Endometrial microvascular endothelial cells (primary cell): Measurements from ENCODE around the gene ATP5F1C. TPM values are rescaled to one million over a fixed set of nuclear protein-coding genes. Genes with fewer than 3 reads are reported as not detected.
"Not testable (repeated sequence)": the region's sequence is repeated elsewhere in the genome, so short reads cannot be mapped to it uniquely, and the experiment has no call there.

ENCODE experiments used
- in situ Hi-C: cut with HindIII; loops from 2 replicates; pipeline ENCODE4 v1.10.0; 2017; ENCODE audit warnings: low sequenced_read_pairs, low pct_unique_long_range_greater_than_20kb; ENCODE audit errors: inconsistent ontology term
- total RNA-seq: library from RNA; depleted of rRNA; stranded (reverse); fragments of >200 nt; gene quantifications from one replicate; pipeline ENCODE4 v1.2.3, GENCODE V29; 2015; ENCODE audit errors: inconsistent ontology term

Gene ATP5F1C
- total RNA-seq: 515 TPM

DNA sequence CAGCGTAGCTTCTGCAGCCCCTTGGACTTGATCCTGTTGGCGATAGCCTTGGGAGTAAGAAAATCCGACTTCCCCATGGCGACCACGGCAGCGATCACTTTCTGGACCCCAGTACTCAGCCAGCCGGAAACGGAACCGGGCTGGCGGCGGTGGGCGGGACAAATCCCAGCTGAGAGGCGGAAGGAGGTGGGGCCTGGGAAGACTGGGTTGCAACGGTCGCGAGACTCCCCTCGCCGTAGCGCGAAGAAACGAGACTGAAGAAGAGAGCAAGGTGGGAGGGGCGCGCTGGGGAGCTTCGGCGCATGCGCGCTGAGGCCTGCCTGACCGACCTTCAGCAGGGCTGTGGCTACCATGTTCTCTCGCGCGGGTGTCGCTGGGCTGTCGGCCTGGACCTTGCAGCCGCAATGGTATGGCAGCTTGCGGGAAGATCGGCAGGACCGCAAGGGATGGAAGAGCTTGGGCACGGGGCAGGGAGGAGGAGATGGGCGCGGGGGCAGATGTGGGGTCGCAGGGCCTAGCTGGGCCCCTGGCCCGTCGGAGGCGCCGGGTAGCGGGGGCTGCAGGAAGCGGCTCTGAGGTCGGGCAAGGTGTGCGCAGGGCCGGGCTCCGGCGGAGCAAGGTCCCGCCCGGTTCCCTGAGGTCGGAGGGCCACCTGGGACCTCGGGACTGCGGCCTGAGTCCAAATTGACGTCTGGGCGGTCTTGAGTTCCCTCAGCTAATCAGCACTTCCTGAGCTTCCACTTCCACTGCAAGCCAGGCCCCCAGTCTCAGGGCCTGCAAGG, at the start of gene ATP5F1C, which contains the start of gene KIN:
Gene ATP5F1C (plus strand): TSS at position 321 of the 782 bp plus-strand sequence. CDS start 31 bp downstream, at position 352.
Gene KIN (minus strand): TSS at position 137 of the 782 bp plus-strand sequence. CDS start 60 bp downstream, at position 77.
- in situ Hi-C loops: no loop called here

DNA sequence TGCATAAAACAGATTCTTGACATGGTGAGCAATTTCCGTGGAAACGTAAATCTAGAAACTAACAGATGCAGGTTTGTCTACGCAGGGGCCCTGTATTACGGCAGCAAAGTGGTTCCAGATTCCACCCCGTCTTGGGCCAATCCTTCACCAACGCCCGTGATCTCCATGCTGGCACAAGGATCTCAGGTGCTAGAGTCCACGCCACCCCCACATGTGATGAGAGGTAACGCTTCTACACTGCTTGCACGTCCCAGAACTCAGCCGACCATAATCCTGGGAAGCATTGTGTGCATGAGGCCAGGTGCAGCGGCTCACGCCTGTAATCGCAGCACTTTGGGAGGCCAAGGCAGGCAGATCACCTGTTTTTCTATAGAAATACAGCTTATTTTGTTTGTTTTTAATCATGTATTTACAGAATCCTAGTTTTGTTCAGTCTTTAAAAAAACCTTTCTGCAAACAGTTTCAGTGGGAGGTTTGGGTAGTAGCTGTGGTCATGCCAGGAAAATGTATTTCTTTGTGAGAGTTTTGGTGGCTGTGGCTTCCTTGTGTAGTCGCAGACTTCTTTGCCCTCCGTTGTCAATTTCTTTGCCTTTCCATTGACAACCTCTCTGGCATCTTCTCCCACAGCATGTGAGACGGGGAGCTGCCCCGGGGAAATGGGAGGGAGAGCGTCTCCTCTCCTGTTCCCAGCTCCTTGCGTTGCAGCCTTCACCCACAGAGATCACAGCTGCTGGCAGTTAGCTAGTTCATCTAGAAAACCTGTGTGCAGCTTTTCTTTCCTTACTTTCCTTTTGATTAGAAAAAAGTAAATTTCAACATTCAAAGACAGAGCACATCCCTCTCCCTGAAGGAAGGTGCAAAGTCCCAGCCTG, 49.2 kb upstream of the ATP5F1C start:
- in situ Hi-C loops: no loop called here

GRCh38 chr10:7744307-7744706, 43.7 kb upstream of the ATP5F1C start:
- in situ Hi-C loops: no loop called here

- in situ Hi-C loops: not testable (repeated sequence)
These were observed 39.3 kb upstream of the ATP5F1C start for GRCh38 chr10:7748637-7749036.

DNA sequence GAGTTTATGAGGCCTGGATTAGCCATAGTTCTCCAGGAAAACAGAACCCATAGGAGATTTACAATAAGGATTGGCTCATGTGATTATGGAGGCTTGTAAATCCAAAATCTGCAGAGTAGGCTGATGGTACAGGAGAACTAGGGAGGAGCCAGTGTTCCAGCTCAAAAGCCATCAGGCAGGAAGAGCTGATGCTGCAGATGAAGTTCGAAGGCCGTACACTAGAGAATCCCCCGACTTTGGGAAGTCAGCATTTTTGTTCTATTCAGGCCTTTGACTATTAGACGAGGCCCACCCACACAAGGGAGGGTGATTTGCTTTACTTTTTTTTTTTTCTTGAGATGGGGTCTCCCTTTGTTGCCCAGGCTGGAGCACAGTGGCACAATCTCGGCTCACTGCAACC, 37.8 kb upstream of the ATP5F1C start:
- in situ Hi-C loops: no loop called here

DNA sequence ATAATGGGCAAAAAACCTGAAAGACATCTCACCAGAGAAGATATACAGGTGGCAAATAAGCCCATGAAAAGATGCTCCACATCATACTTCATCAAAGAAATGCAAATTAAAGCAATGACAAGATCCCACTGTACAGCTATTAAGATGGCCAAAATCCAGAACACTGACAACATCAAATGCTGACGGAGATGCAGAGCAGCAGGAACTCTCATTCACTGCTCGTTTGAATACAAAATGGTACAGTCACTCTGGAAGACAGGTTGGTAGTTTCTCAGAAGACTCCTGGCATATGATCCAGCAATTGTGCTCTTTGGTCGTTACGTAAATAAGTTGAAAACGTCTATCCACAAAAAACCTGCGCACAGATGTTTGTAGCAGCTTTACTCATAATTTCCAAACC, 35.7 kb upstream of the ATP5F1C start:
- in situ Hi-C loops: no loop called here

DNA sequence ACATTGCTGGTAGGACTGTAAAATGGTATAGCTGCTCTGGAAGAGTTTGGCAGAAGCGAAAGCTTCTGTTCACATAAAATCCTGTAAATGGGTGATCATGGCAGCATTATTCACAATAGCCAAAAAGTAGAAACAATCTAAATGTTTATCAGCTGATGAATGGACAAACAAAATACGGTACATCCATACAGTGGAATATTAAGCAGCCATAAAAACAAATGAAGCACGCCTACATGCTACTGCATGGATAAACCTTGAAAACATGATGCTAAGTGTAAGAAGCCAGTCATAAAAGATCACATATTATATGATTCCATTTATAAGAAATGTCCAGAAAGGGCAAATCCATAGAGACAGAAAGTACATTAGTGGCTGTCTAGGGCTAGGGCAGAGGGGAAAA, 32.9 kb upstream of the ATP5F1C start:
- in situ Hi-C loops: no loop called here

GRCh38 chr10:7756360-7756992, 31.5 kb upstream of the ATP5F1C start:
- in situ Hi-C loops: no loop called here

- in situ Hi-C loops: no loop called here
These were observed 24.0 kb upstream of the ATP5F1C start for GRCh38 chr10:7763929-7764328.

GRCh38 chr10:7766241-7766640, 21.7 kb upstream of the ATP5F1C start:
- in situ Hi-C loops: no loop called here

DNA sequence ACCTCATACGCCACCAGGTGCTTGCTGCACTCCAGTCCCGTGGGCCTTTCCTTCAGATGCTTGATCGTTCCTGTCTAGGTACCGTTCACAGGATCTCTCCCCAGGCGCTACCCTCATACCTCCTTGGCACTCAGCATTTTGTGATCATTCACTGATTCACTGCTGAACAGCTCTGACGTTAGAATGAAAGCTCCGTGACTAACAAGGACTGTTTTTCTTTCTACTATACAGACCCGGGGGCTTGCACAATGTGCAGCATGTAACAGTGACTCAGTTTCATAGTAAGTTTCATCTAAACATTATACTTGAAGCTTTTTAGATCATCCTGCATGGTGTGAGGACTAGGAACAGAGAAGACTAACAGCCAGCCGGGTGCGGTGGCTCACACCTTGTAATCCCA, 20.8 kb upstream of the ATP5F1C start:
- in situ Hi-C loops: no loop called here

- in situ Hi-C loops: no loop called here
These were observed 19.6 kb upstream of the ATP5F1C start for GRCh38 chr10:7768417-7768816.

DNA sequence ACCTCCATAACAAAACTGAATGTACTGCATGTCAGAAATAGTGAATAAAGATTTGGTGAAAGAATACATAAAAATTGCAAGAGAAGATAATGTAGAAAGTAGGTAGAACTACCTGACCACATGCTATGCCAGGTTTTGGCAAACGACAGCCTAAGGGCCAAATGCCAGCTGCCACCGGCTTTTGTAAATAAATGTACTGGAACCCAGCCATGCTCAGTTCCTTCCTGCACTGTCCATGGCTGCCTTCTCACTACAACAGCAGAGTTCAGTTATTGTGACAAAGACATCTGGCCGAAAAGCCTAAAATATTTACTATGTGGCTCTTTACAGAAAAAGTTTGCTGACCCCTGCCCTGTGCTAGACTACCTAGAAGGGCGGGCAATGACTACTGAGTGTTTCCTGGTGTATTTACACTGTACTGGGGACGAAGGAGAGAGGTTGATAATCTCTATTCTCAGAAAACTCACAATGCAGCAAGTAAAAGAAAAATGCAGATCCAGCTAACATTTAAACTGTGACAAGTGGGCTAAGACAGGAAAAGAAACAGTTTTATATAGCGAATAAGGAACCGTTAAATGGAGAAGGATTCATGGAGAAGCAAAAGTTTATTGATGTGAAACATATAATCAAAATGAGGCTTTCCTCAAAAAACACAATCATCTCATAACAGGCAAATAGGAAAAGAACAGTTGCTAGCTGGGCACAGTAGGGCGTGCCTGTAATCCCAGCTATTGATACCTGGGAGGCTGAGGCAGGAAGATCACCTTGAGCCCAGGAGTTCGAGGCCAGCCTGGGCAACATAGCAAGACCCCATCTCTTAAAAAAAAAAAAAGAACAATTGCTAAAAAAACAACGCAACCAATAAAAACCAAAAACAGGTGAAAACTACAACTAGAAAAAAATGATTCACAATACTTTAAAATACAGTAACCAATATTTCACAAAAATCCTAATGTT, 13.9 kb upstream of the ATP5F1C start:
- in situ Hi-C loops: no loop called here

GRCh38 chr10:7776777-7777176, 11.2 kb upstream of the ATP5F1C start:
- in situ Hi-C loops: no loop called here

DNA sequence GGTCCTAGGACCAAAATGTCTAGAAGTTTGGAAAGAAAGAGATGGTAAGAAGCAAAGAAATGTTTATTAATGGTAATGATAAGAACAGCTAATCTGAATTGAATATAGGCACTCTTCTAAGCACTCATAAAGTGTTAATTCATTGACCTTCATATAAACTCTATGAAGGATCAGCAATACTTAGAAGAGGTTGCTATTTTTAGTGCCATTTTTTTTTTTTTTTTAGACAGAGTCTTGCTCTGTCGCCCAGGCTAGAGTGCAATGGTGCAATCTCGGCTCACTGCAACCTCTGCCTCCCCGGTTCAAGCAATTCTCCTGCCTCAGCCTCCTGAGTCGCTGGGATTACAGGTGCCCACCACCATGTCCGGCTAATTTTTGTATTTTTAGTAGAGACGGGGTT, 5.8 kb upstream of the ATP5F1C start:
- in situ Hi-C loops: not testable (repeated sequence)

DNA sequence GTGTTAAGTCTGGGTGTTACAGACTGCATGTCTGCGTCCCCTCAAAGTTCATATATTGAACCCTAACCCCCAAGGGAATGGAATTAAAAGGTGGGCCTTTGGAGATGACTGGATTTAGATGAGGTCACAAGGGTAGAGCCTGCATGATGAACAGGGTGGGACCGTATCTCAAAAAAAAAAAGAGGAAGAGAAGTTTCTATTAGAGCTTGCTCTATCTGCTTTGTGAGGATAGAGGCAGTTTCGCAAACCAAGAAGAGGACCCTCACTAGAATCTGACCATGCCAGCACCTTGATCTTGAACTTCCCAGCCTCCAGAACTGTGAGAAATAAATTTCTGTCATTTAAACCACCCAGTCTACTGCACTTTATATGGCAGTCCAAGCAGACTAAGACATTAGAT, 1.5 kb upstream of the ATP5F1C start:
- in situ Hi-C loops: no loop called here

GRCh38 chr10:7787150-7787856, 674 bp upstream of the ATP5F1C start:
- in situ Hi-C loops: no loop called here
